Astrocyte of the spinal cord (primary cell): ENCODE results near the gene JDP2.

Experiments used
- DNase-seq: peaks from one replicate; pipeline ENCODE4 v3.0.0; 2011; ENCODE audit warnings: low read depth, low spot score
- H3K4me3 ChIP-seq: 2 replicates; pipeline ENCODE4 v1.5.1; 2011; ENCODE audit warnings: low read depth, mild to moderate bottlenecking, low read length, moderate library complexity
- in situ Hi-C: cut with HindIII; loops from 2 replicates; pipeline ENCODE4 v1.10.0; 2017; ENCODE audit warnings: low sequenced_read_pairs
- TF ChIP-seq, protein P1 (sequence below): IDR thresholded peaks from 2 replicates; pipeline ENCODE4 v1.5.1; 2012; ENCODE audit warnings: low read depth, mild to moderate bottlenecking, low read length, inconsistent platforms

JDP2 gene

DNA sequence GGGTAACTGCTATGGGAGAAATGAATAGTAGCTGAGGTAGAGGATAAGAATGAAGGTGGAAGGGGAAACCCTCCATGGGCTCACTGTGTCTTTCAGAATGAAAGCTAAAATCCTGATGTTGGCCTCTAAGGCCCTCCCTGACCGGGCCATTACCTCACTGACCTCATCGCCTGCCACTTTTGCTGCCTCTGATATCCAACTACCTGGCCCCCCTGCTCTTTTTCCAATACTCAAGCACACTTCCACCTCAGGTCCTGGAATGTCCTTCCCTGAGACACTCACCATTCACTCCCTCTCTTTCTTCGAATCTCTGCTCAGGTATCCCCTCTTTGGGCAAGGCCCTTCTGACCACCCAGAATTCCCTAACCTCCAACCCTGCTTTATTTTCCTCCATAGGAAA, 93.0 kb downstream of the JDP2 start:
- no peak overlapping the region for H3K4me3 ChIP-seq
- DNase-seq, result no peak
- in situ Hi-C loops, result no loop called here
- TF ChIP-seq, protein P1, sequence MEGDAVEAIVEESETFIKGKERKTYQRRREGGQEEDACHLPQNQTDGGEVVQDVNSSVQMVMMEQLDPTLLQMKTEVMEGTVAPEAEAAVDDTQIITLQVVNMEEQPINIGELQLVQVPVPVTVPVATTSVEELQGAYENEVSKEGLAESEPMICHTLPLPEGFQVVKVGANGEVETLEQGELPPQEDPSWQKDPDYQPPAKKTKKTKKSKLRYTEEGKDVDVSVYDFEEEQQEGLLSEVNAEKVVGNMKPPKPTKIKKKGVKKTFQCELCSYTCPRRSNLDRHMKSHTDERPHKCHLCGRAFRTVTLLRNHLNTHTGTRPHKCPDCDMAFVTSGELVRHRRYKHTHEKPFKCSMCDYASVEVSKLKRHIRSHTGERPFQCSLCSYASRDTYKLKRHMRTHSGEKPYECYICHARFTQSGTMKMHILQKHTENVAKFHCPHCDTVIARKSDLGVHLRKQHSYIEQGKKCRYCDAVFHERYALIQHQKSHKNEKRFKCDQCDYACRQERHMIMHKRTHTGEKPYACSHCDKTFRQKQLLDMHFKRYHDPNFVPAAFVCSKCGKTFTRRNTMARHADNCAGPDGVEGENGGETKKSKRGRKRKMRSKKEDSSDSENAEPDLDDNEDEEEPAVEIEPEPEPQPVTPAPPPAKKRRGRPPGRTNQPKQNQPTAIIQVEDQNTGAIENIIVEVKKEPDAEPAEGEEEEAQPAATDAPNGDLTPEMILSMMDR, result no peak

DNA sequence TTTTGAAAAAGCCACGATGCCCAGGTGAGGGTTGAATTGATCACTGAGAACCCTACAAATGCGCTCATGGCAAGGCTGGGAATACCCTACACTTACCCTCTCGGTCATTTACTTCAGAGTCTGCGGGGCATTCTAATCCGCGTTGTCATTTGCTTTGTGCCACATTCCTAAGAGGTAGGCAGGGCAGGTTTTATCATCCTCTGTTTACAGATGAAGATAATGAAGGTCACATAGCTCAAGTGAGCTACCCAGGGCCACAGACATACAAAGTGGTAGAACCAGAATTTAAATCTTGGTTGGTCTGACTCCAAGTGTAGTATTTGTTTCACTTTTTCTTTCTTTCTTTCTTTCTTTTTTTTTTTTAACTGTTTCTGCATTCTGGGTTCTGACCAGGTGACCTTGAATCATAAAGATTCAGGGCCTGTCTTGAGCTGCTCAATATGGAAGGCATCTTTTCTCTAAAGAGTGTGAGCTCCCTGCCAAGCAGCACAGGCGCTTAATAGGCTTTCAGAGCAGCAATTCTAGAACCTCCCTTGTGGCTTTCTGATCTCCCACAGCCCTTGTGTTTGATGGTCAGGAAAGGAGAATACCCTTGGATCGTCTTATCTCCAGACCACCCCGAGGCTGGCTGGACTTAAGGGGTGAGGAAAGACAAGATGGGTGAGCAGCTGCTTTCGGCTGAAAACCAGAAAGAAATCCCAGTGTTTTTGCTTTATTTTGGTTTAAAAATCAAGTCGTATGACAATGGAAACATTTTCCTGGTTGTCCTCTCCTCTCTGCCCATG, 93.8 kb downstream of the JDP2 start:
- TF ChIP-seq, protein P1, result no peak
- no peak for DNase-seq
- no peak overlapping the region for H3K4me3 ChIP-seq
- in situ Hi-C loops, result no loop called here

DNA sequence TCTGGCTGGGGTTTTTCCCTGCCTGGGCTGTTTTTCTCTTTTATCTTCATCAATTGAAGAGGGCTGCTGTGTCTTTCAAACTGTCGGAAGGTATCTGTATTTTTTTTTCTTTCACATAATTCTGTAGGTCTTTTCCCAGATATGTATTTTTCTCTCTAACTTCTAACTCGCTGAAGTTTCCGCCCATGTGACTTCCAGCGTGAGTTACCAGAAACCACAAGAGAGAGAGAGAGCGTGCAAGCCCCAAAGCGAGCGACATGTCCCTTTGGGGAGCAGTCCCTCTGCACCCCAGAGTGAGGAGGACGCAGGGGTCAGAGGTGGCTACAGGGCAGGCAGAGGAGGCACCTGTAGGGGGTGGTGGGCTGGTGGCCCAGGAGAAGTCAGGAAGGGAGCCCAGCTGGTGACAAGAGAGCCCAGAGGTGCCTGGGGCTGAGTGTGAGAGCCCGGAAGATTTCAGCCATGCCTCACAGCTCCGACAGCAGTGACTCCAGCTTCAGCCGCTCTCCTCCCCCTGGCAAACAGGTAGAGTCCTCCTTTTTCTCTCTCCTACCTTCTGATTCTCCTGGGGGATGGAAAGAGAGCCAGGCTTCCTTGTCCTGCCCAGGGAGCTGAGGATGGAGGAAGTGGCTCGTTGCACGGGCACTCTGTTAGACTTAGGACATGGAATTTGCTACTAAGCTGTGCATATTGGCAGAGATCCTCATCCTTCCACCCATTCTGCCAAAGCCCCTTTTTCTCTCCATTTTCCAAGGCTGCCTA, 94.6 kb downstream of the JDP2 start, which contains the start of gene BATF:
Gene BATF (plus strand): TSS at position 246 of the 759 bp plus-strand sequence. CDS start 214 bp downstream, at position 460.
- TF ChIP-seq, protein P1, result no peak
- in situ Hi-C loops, result no loop called here
- no peak for DNase-seq
- no peak within 1 kb of the TSS for H3K4me3 ChIP-seq

DNA sequence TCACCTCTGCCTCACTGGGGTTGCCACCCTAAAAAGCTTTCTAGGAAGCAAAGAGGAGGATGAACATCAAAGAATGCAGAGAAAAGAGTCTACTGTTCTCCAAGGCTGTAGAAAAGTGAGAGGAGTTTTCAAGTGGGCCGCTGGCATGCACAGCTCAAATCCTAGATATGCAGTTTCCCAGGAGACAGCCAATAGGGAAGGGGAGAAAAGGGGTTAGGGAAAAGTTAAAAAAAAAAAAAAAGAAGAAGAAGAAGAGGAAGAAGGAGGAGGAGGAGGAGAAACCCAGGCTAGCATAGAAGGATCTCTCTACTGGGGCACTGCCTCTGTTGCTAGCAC, 95.1 kb downstream of the JDP2 start:
- in situ Hi-C loops, result no loop called here
- DNase-seq, result no peak
- TF ChIP-seq, protein P1, result no peak
- no peak overlapping the region for H3K4me3 ChIP-seq
